Activated CD4-positive, CD25-positive, alpha-beta regulatory T cell (primary cell): ENCODE measurements around the gene PSTPIP1.

ENCODE experiments used
- DNase-seq, 4 experiments: peaks; one replicate each; lab custom pipeline; 2025; lab: John Stamatoyannopoulos, UW

The PSTPIP1 gene

DNA sequence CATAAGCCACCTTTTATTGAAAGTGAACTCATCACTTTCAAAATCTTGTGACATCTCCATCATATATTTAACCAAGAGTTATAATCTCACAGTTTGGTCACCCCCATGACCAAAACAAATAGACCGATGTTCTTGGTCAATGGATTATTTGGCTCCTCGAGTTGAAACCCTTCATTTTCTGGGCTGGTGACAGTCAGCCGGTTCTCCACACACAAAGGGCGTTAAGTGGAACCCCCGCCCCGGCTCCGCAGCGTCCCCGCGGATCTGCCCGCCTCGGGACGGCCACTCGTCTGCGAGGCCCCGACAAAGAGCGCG lies 75.2 kb downstream of the PSTPIP1 start:
- DNase-seq = no peak

DNA sequence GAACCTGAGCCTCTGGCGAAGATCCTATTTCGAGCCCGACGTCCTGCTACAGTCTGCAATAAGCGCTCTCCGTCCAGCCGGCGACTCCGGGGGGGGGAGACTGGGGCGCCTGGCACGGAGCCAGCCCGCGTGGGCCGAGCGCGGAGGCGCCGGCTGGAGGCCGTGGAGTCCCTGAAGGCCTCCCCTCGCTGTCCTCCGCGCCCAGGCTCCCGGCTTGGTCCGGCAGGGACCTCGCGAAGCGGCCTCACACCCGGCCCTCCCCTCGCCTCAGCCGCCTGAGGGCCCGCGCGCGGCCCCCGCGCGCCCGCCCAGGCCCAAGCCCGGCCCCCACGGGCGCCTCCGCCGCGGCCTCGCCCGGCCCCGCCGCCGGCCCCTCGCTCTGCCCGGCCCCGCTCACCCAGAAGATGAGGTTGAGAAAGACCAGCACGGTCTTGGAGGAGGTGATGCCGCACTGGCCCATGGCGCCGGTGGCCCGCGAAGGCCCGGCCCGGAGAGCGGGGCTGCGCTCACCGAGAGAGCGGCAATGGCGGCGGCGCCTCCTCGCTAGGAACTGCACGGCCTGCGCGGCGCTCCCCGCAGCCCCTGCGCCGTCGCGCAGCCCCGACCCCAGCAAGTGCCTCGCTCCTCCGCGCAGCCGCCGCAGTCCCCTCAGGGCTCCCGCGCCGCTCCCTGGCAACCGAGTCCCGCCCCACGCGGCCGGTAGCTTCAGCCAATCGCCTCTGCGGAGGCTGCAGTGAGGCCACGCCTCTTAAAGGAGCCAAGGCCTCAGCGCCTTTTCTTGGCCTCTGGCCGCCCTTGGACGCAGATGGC lies 75.8 kb downstream of the PSTPIP1 start, which contains the start of gene TSPAN3:
Gene TSPAN3, minus strand, starts transcription at position 615 of the 810 bp plus-strand sequence. Its CDS starts 155 bp downstream, at position 460.
- DNase-seq = peak; percentile 73 to 88 (median 86)

DNA sequence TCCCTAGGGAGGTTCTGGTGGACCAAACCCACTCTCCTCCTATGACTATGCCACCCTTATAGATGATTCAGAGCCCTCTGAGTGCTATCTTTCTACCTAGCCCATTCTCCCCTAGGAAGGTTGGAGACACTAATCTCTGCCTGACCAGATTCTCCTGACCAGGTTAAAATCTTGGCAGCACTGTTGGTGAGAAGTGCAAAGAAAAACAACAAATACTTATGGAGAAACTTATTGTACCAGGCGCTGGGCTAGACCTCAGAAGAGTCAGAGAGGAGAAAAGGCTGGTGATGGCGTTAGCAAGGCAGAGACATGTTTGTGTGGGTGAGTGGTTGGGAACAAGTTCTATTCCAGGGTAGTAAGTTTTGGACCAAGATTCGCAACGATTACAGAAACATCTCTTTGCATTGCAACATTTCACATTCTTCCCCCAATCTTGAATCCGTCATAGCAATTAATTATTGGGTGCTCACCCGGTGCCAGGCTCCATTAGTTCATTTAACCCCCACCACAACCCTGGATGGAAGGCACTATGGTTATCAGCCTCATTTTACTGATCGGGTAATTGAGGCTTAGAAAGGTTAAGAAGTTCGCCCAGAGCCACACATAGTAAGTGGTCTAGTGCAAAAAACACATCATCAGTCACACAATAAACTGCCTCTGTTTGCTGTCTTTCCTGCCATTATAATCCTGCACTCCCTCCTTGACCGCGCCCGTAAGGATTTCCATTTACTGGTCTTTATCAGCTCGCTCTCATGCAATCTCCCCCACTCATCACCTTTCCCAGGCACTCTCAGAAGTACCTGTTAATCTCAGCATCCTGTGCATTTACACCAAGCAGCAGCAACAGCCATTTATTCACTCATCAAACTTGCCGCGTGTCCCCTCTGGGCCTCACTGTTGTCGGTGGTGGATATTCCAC lies 76.6 kb downstream of the PSTPIP1 start:
- no peak for DNase-seq

DNA sequence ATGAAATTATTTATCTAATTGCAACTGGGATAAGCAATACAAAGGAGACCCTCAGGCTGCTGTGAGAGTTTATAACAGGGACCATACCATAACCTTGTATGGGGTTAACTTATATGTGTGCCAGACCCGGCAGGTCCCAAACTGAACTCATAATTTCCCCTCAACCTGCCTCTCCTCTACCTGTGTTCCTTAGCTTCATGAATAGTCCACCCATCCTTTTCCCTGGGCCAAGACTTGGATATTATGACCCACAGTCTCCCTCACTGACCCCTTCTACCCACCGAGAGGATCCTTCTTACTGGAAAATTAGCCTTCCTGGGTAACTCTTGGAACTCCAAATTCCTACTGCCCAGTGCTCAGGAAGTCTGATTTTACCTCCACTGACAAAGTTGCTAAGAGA lies 79.4 kb downstream of the PSTPIP1 start:
- DNase-seq = no peak

DNA sequence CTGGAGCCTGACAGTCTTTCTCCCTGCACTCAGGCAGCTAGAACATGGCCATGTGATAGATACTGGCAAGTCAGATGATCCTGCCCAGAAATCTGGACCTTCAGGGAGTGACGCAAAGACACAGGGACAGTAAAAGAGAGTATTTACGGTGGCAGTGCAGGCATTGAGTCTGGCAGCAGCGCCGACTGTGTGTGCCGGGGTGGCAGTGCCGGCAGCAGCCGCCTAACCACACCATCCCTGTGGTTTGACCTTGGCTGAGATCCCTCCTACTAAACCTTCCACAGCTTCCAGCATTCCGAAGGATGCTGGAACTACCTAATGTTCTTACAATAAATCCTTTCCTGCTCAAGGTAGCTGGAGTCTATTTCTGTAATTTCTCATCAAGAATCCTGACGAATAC lies 80.6 kb downstream of the PSTPIP1 start:
- DNase-seq = no peak

DNA sequence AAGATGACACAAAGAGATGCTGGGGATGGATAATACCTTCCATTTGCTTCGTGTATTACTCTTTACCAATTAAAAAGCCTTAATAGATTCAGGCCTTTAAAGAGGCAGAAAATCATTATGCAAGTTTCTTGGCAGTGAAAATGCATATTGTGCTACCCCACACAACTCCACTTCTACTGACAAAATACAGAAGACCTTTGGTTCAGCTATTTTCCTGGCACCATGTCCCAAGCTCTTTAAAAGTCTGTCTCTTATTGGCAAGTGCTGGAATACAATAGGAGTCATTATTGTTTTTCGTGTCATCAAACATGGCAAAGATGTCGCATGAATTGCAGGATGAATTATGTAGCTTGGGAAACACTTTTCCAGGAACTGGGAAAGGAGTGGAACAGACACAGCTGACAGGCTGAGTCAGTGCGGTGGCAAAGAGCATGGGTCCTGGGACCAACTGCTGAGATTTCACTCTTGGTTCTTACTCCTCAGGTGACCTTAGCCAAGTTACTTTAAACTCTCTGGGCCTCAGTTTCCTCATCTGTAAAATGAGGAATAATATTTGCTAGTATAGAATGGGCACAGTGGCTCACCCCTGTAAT lies 81.5 kb downstream of the PSTPIP1 start:
- DNase-seq = no peak

DNA sequence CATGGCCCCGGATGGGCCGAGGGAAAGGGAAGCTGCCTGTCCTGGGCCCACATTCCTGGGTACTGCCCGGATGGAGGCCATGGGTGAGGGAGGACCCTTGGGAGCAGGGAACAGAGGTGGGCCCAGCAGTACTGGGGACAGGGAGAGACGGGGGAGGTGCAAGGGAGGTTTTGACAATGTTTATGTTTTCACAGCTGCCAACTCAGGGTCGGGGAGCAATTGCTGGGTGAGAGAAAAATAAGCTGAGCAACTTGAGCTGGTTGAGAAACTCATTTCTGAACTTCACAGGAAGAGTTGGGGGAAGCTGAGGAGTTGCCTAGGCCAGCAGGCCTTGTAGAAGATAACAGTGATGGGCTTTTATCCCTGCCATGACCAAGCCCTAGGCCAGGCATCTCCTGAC lies 87.0 kb downstream of the PSTPIP1 start:
- DNase-seq = no peak

DNA sequence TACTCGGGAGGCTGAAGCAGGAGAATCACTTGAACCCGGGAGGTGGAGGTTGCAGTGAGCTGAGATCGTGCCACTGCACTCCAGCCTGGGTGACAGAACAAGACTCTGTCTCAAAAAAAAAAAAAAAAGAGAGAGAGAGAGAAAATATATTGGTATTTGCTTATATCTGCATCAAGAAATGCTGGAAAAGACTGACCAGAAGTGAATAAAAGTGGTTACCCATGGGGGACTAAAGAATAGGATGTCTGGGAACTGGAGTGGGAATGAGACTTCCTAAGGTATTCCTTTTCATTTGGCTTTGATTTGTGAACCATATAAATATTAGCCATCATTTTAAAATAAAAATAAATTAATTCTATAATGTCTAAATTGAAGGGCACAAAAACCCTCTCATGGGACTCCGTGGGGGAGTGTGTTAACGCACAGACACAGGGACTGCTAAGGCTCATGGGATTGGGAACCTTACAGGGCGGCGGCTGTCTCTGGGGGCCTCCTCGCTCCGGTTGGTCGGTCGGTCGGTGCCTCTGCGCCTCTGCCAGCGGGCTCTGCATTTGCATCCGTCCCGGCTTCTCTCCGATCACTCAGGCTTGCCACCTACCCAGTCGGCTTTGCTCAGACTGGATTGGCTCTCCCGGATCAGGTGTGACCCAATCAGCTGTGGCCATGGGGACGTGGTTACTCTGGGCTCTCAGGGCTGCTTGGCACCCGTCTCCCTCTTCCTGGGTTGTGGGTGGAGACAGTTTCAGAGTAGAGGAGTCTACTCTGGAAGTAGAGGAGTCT lies 88.6 kb downstream of the PSTPIP1 start:
- peak in 2 of 4 experiments; percentile 9 to 16 for DNase-seq

DNA sequence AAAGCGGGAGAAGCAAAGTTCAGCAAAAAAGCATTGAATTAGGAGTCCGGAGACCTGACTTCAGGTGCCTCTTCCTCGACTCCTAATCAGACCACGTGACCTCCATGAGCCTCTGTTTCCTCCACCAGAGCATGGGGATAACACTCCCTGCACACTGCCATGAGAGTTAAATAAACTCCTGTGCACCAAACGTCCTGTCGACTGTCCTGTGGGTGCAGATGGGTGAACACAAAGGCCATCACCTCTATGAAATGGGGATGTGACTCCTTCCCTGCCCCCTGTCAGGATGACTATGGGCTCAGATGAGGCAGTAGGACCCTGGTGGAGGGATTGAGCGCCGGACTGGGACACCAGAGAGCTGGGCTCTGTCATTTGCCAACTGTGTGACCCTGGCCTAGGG lies 89.5 kb downstream of the PSTPIP1 start:
- DNase-seq = no peak

DNA sequence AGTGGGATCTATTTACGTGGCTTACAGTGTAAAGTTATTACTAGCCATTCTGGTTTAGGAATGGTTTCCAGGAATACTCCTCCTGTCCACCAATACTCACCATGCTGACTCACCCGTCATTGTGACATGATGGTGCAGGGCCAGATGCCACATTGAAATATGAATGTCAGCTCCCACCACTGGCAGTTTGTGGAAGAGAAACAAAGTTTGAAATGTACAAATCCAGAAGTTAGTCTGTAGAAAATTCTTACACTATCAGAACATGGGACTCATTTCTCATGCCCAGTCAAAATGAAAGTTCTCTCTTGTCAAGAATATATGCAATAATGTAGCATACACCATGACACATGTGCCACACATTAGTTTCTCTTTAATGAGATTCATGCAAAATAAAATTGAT lies 90.4 kb downstream of the PSTPIP1 start:
- no peak for DNase-seq
